8988T (cell line): ENCODE results near the gene INO80D.

ENCODE experiments used
- DNase-seq: peaks from one replicate; pipeline ENCODE4 v3.0.0; 2011

The INO80D gene

GRCh38 chr2:205976120-205976814, 109.7 kb downstream of the INO80D start:
- no peak for DNase-seq

DNA sequence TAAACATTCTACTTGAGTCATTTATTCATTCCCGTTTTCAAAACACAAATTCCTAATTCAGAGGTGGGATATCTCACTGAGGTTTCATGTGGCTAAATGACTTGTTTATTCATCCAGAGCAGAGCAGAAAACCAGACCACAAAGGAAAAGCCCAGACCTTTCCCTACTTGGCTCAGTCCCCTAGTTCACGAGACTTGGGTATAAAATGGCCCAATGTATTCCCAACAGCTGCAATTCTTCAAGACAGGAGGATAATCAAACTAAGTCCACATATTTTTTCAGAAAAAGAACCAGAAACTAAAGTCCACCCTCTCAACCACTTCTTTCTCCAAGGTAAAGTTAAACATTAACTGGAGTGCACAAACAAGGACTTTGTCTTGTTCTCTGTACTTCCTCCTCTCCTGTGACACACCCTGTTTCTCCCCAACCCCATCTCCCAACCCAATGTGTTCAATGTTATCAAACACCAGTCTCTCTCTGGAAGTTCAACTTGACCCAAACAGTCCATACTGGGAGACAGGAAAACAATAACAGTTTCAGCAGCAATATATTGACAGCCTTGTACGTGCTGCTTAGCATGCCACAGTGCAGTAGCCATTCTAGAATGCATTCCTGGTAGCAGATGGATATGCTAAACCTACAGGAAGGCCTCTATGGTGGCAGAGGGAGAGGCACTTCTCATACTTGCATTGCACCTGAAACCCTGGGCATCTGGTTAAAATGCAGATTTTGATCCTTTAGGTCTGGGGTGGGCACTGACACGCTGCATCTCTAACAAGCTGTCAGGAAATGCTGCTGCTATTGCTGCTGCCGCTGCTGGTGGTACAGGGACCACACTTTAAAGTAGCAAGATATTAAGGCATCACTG, 110.7 kb downstream of the INO80D start:
- no peak for DNase-seq

GRCh38 chr2:205972113-205972512, 113.9 kb downstream of the INO80D start:
- no peak for DNase-seq

DNA sequence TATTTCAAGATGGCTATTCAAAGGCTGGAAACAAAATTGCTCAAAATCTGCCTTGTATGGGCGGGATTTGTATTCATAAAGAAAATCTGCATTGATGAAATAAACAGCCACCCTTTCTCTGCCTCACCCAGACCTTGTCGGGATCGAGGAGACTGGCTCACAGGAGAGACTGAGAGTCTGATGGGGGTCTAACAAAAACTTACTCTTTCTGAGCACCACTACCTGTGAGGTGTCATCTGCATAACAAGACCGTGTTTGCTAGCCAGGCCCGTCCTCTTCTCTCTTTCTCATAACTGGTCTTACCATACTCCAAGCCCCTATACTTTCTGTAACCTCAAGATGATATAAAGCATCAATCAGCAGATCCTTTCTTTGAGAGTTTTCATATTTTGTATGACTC, 115.6 kb downstream of the INO80D start:
- no peak for DNase-seq

GRCh38 chr2:205969584-205969983, 116.4 kb downstream of the INO80D start:
- no peak for DNase-seq

DNA sequence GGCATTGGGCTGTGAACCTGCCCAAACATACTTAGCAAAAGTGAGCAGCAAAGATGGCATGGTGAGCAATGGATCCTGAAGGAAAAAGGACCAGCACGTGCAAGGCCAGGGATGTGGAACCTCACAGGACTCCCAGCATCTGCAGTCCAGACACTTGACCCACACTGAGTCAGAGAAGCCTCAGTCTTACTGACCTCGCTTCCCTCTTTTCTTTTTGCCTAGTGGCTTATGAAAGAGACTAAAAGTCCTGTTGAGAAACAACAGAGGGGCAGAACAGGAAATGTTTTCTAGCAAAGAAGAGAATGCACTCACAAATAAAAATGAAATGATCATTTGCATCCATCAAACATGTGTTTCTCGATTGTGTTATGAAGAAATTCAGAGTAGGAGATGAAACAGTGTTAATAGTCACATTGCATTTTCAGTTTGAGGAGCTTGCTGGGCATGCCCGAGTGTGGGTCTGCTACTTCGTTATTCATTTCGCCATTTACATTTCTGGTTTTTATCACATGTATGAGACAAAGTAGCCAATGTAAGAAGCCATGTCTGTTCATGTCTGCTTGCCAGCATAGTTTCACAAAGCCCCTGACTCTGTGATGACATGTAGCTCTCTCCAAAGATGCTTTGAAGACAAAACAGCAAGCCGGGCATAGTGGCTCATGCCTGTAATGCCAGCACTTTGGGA, 118.4 kb downstream of the INO80D start:
- no peak for DNase-seq

DNA sequence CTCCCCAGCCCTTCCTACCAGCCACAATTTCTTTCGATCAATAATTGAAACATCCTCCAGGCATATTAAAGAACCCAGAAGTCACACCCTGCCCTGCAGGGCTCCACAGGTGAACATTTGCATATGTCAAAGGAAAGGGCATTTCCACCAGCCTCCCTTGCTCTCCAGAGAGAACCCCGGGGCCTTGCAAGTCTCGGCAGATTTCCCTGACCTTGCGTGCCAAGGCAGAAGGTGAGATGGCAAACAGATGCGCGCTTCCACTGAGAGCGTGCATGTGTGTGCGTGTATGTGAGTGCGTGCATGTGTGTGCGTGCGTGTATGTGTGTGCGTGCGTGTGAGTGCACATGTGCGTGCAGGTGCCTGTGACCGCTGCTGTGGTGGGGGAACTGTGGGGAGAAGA, 120.3 kb downstream of the INO80D start:
- no peak for DNase-seq

- no peak for DNase-seq
These were observed 121.7 kb downstream of the INO80D start for GRCh38 chr2:205964111-205964761.

DNA sequence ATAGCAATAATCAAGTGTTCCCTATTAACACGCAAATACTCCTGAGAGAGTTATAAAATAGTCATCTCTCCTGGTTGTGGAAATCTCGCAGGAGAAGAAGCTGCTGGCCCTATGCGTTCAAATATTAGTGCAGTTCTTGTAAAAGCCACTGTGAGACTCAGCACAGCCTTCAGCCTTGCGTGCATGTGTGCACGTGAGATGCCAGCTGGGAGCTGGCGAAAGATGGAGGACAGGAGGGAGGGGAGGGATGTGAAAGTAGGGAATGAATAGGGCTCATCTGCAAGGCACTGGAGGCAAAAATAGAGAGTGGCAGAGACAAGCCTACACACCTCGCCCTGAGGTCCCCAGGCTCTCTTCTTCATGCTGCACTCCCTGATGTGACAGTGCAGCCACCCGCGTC, 126.5 kb downstream of the INO80D start:
- DNase-seq = no peak

DNA sequence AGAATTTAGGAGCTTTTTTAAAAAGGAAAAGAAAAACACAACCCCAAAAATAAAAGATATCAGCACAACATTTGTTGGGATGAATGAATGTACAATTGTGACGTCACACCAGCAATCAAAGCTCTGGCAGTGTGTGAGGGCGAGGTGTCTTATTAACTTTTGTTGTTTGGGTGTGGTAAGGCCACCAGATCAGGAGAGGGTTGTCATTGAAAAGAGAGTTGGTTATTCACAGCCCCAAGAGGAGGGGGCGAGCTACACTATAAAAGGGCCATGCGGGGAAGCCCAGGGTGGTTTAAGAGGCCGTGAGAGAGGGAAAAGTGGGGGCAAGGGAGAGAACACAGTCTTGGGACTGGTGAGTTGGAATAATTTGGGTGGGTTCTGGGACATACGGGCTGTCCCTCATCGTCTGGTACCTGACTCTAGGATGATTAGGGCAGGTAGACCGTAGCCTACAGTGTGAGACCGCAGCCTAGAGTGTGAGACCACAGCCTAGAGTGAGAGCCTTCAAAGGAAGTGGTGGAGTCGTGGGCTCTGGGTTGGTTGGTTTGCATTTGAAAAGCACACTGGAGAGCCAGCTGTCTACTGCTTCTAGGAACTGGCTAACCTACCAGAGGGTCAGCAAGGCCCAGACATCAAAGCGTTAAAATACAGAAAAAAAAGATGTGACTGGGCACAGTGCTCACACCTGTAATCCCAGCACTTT, 128.4 kb downstream of the INO80D start:
- no peak for DNase-seq

GRCh38 chr2:205954707-205955106, 131.3 kb downstream of the INO80D start:
- DNase-seq = no peak

GRCh38 chr2:205952282-205952681, 133.7 kb downstream of the INO80D start:
- DNase-seq = no peak

DNA sequence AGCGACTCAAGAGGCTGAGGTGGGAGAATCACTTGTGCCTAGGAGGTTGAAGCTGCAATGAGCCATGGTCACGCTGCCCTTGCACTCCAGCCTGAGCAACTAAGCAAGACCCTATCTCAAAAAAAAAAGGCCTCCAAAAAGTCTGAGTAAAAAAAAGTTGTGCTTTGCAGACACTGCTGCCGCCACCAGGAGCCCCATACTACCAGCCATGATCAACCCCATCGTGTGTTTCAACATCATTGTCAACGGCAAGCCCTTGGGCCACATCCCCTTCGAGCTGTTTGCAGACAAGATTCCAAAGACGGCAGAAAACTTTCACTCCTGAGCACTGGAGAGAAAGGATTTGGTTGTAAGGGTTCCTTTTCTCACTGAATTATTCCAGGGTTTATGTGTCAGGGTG, 137.1 kb downstream of the INO80D start:
- DNase-seq = no peak

GRCh38 chr2:205948496-205948837, 137.5 kb downstream of the INO80D start:
- DNase-seq = no peak

DNA sequence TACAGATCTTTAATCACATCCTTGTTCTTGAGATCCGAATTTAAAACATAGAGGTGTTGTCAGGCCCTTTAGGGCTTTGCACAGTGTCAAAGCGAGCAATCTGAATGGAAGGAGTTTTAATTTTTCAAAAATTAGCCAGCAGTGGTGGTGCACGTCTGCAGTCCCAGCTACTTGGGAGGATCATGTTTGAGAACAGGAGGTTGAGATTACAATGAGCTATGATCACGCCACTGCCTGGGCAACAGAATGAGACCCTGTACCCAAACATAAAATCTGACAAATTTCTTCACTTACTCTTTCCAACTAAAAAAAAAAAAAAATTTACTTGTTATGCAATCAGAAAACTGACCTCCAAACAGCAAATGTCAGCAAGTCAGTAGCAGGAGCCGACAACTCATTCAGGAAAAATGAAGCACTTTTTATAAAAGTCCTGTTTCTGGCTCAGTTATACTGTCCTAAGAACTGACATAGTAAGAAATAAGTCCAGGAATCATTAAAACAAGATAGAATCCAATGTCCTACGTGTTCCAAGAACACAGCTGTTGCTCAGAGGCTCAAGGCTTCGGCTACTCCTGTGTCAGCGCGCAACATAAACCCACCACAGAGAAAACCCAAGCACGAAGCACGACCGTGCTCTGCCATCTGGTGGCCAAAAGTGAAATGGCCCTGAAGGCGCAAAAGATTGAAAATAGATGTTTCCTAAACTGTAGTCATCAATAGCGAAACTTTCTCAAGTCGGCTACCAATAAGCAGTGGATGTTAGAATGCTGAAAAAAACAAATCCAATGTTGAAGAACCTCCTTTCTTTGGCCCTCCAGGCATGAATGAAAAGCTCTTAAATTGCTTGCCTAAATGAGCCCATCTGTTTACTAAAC, 138.1 kb downstream of the INO80D start:
- DNase-seq = peak; percentile 56

DNA sequence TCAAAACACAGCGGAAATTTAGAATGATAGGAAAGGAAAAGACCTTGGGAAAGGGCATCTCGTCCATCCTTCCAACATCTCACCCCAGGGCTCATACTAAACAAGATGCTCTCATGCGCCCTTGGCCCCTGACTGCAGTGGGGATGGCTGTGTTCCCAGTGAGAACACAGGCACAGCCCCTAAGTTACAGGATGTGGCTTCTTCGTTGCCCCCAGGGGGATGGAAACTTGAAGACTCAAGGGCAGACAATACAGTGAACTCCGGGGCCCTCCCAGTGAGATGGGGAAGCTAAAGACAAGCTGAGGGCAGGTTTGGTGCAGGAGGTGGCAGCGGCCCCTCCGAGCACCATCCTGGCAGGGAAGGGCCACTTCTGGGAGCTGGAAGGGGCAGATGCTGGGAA, 139.7 kb downstream of the INO80D start:
- DNase-seq = no peak
